ENCODE results near the gene TRAPPC3. TPM values are rescaled to one million over a fixed set of nuclear protein-coding genes. Genes with fewer than 3 reads are reported as not detected.
A peak's percentile ranks its signal among the peaks of the same experiment; 100 is the strongest.

TRAPPC3 gene
- polyA plus RNA-seq, 3 donors from 2014 or later = 113 to 219 (median 129) TPM

- Mint-ChIP-seq H3K9me3 (peaks cover 0 to 2% (median 0%) of the 10 kb centered on the region in 6 donors), H3K4me3 (no peak overlapping the region), H3K4me1 (peaks cover 1 to 6% of the 10 kb centered on the region in 2 donors), H3K36me3 (no peaks in the 10 kb centered on the region), H3K27me3 (ENCODE audit: low read depth in 3 of 3) (peaks cover 0 to 1% (median 0%) of the 10 kb centered on the region in 3 donors), H3K27ac (no peak overlapping the region)
- no peak for DNase-seq
These were observed 43.0 kb downstream of the TRAPPC3 start for GRCh38 chr1:36106269-36106668.

- no peaks in the 10 kb centered on the region for H3K36me3 Mint-ChIP-seq
- no peaks in the 10 kb centered on the region for H3K9me3 Mint-ChIP-seq
- no peak overlapping the region for H3K4me3 Mint-ChIP-seq
- H3K4me1 Mint-ChIP-seq = peaks cover 0 to 5% of the 10 kb centered on the region in 2 donors
- no peak for DNase-seq
- no peak overlapping the region for H3K27ac Mint-ChIP-seq
- no peaks in the 10 kb centered on the region for H3K27me3 Mint-ChIP-seq (ENCODE audit: low read depth in 3 of 3)
These were observed 47.7 kb downstream of the TRAPPC3 start for GRCh38 chr1:36101546-36101945.

GRCh38 chr1:36100376-36100775 is 48.9 kb downstream of the TRAPPC3 start:
- Mint-ChIP-seq H3K4me1 (peaks cover 0 to 5% of the 10 kb centered on the region in 2 donors), H3K4me3 (no peak overlapping the region), H3K27ac (no peak overlapping the region), H3K9me3 (no peaks in the 10 kb centered on the region), H3K36me3 (no peaks in the 10 kb centered on the region), H3K27me3 (ENCODE audit: low read depth in 3 of 3) (peaks cover 0 to 2% (median 0%) of the 10 kb centered on the region in 3 donors)
- no peak for DNase-seq

GRCh38 chr1:36099681-36100341 is 49.5 kb downstream of the TRAPPC3 start:
- Mint-ChIP-seq H3K27me3 (ENCODE audit: low read depth in 3 of 3) (peaks cover 0 to 2% (median 0%) of the 10 kb centered on the region in 3 donors), H3K9me3 (no peaks in the 10 kb centered on the region), H3K4me3 (no peak overlapping the region)

GRCh38 chr1:36098650-36099365 is 50.5 kb downstream of the TRAPPC3 start:
- Mint-ChIP-seq H3K9me3 (no peaks in the 10 kb centered on the region), H3K27ac (no peak overlapping the region), H3K4me3 (no peak overlapping the region), H3K36me3 (no peaks in the 10 kb centered on the region), H3K4me1 (peaks cover 0 to 5% of the 10 kb centered on the region in 2 donors), H3K27me3 (ENCODE audit: low read depth in 3 of 3) (peaks cover 0 to 2% (median 0%) of the 10 kb centered on the region in 3 donors)
- no peak for DNase-seq

More at GRCh38 chr1:36099681-36100341, 49.5 kb downstream of the TRAPPC3 start:
- peak; percentile 58 to 66 (median 65) for DNase-seq
- Mint-ChIP-seq H3K4me1 (peaks cover 0 to 5% of the 10 kb centered on the region in 2 donors), H3K27ac (no peak overlapping the region), H3K36me3 (no peaks in the 10 kb centered on the region)

GRCh38 chr1:36097693-36098585 is 51.3 kb downstream of the TRAPPC3 start:
- no peak overlapping the region for H3K4me3 Mint-ChIP-seq
- no peak for DNase-seq
- H3K9me3 Mint-ChIP-seq = no peaks in the 10 kb centered on the region
- peaks cover 0 to 5% of the 10 kb centered on the region in 2 donors for H3K4me1 Mint-ChIP-seq
- H3K27me3 Mint-ChIP-seq (ENCODE audit: low read depth in 3 of 3) = peaks cover 0 to 2% (median 0%) of the 10 kb centered on the region in 3 donors
- H3K36me3 Mint-ChIP-seq = no peaks in the 10 kb centered on the region
- no peak overlapping the region for H3K27ac Mint-ChIP-seq

- Mint-ChIP-seq H3K9me3 (no peaks in the 10 kb centered on the region), H3K27ac (peak overlapping the region in 1 of 6 donors; percentile 46), H3K36me3 (no peaks in the 10 kb centered on the region), H3K4me1 (peaks cover 0 to 6% of the 10 kb centered on the region in 2 donors), H3K4me3 (no peak overlapping the region), H3K27me3 (ENCODE audit: low read depth in 3 of 3) (peaks cover 0 to 2% (median 0%) of the 10 kb centered on the region in 3 donors)
- no peak for DNase-seq
These were observed 52.5 kb downstream of the TRAPPC3 start for GRCh38 chr1:36096500-36097432.

- no peak overlapping the region for H3K4me3 Mint-ChIP-seq
- peak overlapping the region in 2 of 6 donors; percentile 17 to 40 for H3K27ac Mint-ChIP-seq
- H3K27me3 Mint-ChIP-seq (ENCODE audit: low read depth in 3 of 3) = peaks cover 0 to 2% (median 0%) of the 10 kb centered on the region in 3 donors
- H3K36me3 Mint-ChIP-seq = no peaks in the 10 kb centered on the region
- no peaks in the 10 kb centered on the region for H3K9me3 Mint-ChIP-seq
- H3K4me1 Mint-ChIP-seq = peaks cover 0 to 7% of the 10 kb centered on the region in 2 donors
- no peak for DNase-seq
These were observed 53.4 kb downstream of the TRAPPC3 start for GRCh38 chr1:36095760-36096405.

- H3K27ac Mint-ChIP-seq = no peak overlapping the region
- H3K27me3 Mint-ChIP-seq (ENCODE audit: low read depth in 3 of 3) = peaks cover 0 to 2% (median 0%) of the 10 kb centered on the region in 3 donors
- no peaks in the 10 kb centered on the region for H3K36me3 Mint-ChIP-seq
- no peak for DNase-seq
- H3K4me1 Mint-ChIP-seq = peaks cover 7 to 8% of the 10 kb centered on the region in 2 donors
- H3K4me3 Mint-ChIP-seq = no peak overlapping the region
- H3K9me3 Mint-ChIP-seq = no peaks in the 10 kb centered on the region
These were observed 54.6 kb downstream of the TRAPPC3 start for GRCh38 chr1:36094621-36095061.

- H3K27ac Mint-ChIP-seq = no peak overlapping the region
- H3K27me3 Mint-ChIP-seq (ENCODE audit: low read depth in 3 of 3) = peaks cover 0 to 8% (median 2%) of the 10 kb centered on the region in 3 donors
- H3K36me3 Mint-ChIP-seq = no peaks in the 10 kb centered on the region
- peaks cover 12 to 13% of the 10 kb centered on the region in 2 donors for H3K4me1 Mint-ChIP-seq
- DNase-seq = no peak
- H3K9me3 Mint-ChIP-seq = no peaks in the 10 kb centered on the region
- no peak overlapping the region for H3K4me3 Mint-ChIP-seq
These were observed 55.4 kb downstream of the TRAPPC3 start for GRCh38 chr1:36093929-36094328.

- Mint-ChIP-seq H3K9me3 (no peaks in the 10 kb centered on the region), H3K4me3 (no peak overlapping the region), H3K27me3 (ENCODE audit: low read depth in 3 of 3) (peaks cover 2 to 13% (median 6%) of the 10 kb centered on the region in 3 donors), H3K27ac (no peak overlapping the region), H3K36me3 (no peaks in the 10 kb centered on the region), H3K4me1 (peaks cover 12 to 14% of the 10 kb centered on the region in 2 donors)
- DNase-seq = no peak
These were observed 56.1 kb downstream of the TRAPPC3 start for GRCh38 chr1:36093226-36093625.

- DNase-seq = no peak
- Mint-ChIP-seq H3K27me3 (ENCODE audit: low read depth in 3 of 3) (peaks cover 2 to 13% (median 10%) of the 10 kb centered on the region in 3 donors), H3K36me3 (no peaks in the 10 kb centered on the region), H3K27ac (peak overlapping the region in 1 of 6 donors; percentile 22), H3K4me3 (no peak overlapping the region), H3K4me1 (peaks cover 12 to 14% of the 10 kb centered on the region in 2 donors), H3K9me3 (no peaks in the 10 kb centered on the region)
These were observed 56.5 kb downstream of the TRAPPC3 start for GRCh38 chr1:36092798-36093185.

All from immature natural killer cell (primary cell).